OCI-LY7 (cell line): ENCODE results near the gene ZNF627. TPM values are rescaled to one million over a fixed set of nuclear protein-coding genes. Genes with fewer than 3 reads are reported as not detected.
"Not testable (repeated sequence)": the region's sequence is repeated elsewhere in the genome, so short reads cannot be mapped to it uniquely, and the experiment has no call there.

Experiments used
- BruUV-seq: library from RNA; stranded (reverse); fragments of 400-500 nt; replicated peaks from 2 replicates; lab custom pipeline; 2021; lab: Mats Ljungman, UMichigan
- CTCF ChIA-PET: fragments of 300-600 bp; sonication (Branson Sonifier 250); formaldehyde crosslinking; loops from one replicate; lab custom pipeline; 2022; ENCODE audit warnings: antibody characterized with exemption; ENCODE audit not compliant: unreplicated experiment; lab: Charles Lee
- POLR2A ChIA-PET: fragments of 300-600 bp; sonication (Branson Sonifier 250); formaldehyde crosslinking; loops from one replicate; lab custom pipeline; 2022; ENCODE audit warnings: antibody characterized with exemption; lab: Charles Lee
- DNase-seq: peaks from one replicate; pipeline ENCODE4 v3.0.0-alpha.2; 2015; ENCODE audit warnings: low spot score
- H2AFZ ChIP-seq: fragments of 200-600 bp; sonication (generic), shearing (Covaris generic); 2 replicates; pipeline ENCODE4 v1.6.1; 2014; ENCODE audit warnings: mild to moderate bottlenecking, antibody characterized with exemption, low read length, moderate library complexity
- H3K27ac ChIP-seq: fragments of 200-600 bp; sonication (generic); 2 replicates; pipeline ENCODE4 v1.5.1; 2014; ENCODE audit warnings: mixed run types, low read depth, mild to moderate bottlenecking, moderate library complexity, low read length, inconsistent platforms; ENCODE audit not compliant: poor library complexity, severe bottlenecking
- H3K36me3 ChIP-seq: fragments of 200-600 bp; sonication (generic); 2 replicates; pipeline ENCODE4 v1.6.1; 2014; ENCODE audit warnings: mild to moderate bottlenecking, antibody characterized with exemption, low read length, moderate library complexity, mixed read lengths; ENCODE audit not compliant: insufficient read depth
- H3K4me1 ChIP-seq: fragments of 200-600 bp; sonication (generic); 2 replicates; pipeline ENCODE4 v1.5.1; 2014; ENCODE audit warnings: mild to moderate bottlenecking, low read length; ENCODE audit not compliant: insufficient read depth, poor library complexity, severe bottlenecking
- H3K4me2 ChIP-seq: fragments of 200-600 bp; sonication (generic); 2 replicates; pipeline ENCODE4 v1.6.1; 2014; ENCODE audit warnings: mild to moderate bottlenecking, low read length
- H3K4me3 ChIP-seq: fragments of 200-600 bp; sonication (generic); 2 replicates; pipeline ENCODE4 v1.5.1; 2014; ENCODE audit warnings: mild to moderate bottlenecking, low read depth, low read length; ENCODE audit not compliant: poor library complexity, severe bottlenecking
- H3K79me2 ChIP-seq: fragments of 200-600 bp; sonication (generic); 2 replicates; pipeline ENCODE4 v1.6.1; 2016; ENCODE audit warnings: low read depth, mild to moderate bottlenecking, low read length, moderate library complexity, mixed read lengths; ENCODE audit not compliant: insufficient read depth
- H3K9me2 ChIP-seq: fragments of 200-600 bp; sonication (generic); 2 replicates; pipeline ENCODE4 v1.6.1; 2016; ENCODE audit warnings: mild to moderate bottlenecking, low read length, mixed read lengths; ENCODE audit not compliant: insufficient read depth
- H3K9me3 ChIP-seq: fragments of 200-600 bp; sonication (generic); 2 replicates; pipeline ENCODE4 v1.6.1; 2014; ENCODE audit warnings: mild to moderate bottlenecking, mixed run types, low read length, mixed read lengths
- H4K20me1 ChIP-seq: fragments of 200-600 bp; sonication (generic); 2 replicates; pipeline ENCODE4 v1.6.1; 2014; ENCODE audit warnings: mild to moderate bottlenecking, antibody characterized with exemption, low read length, moderate library complexity, mixed read lengths; ENCODE audit not compliant: insufficient read depth
- CTCF ChIP-seq: fragments of 200-600 bp; sonication (generic); conservative IDR thresholded peaks from 2 replicates; pipeline ENCODE4 v1.5.1; 2014; ENCODE audit warnings: mild to moderate bottlenecking, antibody characterized with exemption, low read length, moderate library complexity, mixed read lengths
- EZH2phosphoT487 ChIP-seq: fragments of 200-600 bp; sonication (generic); IDR thresholded peaks from 2 replicates; pipeline ENCODE4 v1.6.1; 2018; ENCODE audit warnings: low read depth, borderline replicate concordance, mild to moderate bottlenecking, mixed run types, antibody characterized with exemption, low read length, moderate library complexity, mixed read lengths
- intact Hi-C: fragments of 100-400 bp; cut with micrococcal nuclease; formaldehyde crosslinking; loops from one replicate; pipeline ENCODE4 v1.10.0; 2022; ENCODE audit not compliant: unreplicated experiment
- total RNA-seq, 2 experiments: library from RNA; depleted of rRNA in 1 of 2; stranded (reverse); fragments of >200 nt in 1 of 2; shearing (Covaris generic) in 1 of 2; gene quantifications; 2 replicates each; pipeline ENCODE4 v1.2.3, GENCODE V29; 2014 to 2022

The ZNF627 gene
- total RNA-seq, 2 experiments from 2014 or later: 11.0 to 16.8 TPM

GRCh38 chr19:11566164-11566563 lies 31.1 kb upstream of the ZNF627 start:
- DNase-seq: no peak
- peaks cover 67% of the 10 kb centered on the region for H3K4me1 ChIP-seq
- TF ChIP-seq CTCF: no peak
- H4K20me1 ChIP-seq: no peaks in the 10 kb centered on the region
- BruUV-seq: no TSS peak
- H3K9me3 ChIP-seq: no peaks in the 10 kb centered on the region
- H3K27ac ChIP-seq: no peak overlapping the region
- no peaks in the 10 kb centered on the region for H3K36me3 ChIP-seq
- no peaks in the 10 kb centered on the region for H3K9me2 ChIP-seq
- H3K4me3 ChIP-seq: no peak overlapping the region
- no peaks in the 10 kb centered on the region for H3K79me2 ChIP-seq
- H3K4me2 ChIP-seq: no peak overlapping the region
- H2AFZ ChIP-seq: no peak overlapping the region
- CTCF ChIA-PET: no interaction called here
- intact Hi-C loops: no loop called here
- POLR2A ChIA-PET: no interaction called here

- TF ChIP-seq CTCF (no peak), EZH2phosphoT487 (no peak)
- no TSS peak for BruUV-seq
- Histone ChIP-seq H2AFZ (0 out of 2 replicates have a peak overlapping the region, but pooled peaks have one; percentile 30), H3K4me3 (no peak overlapping the region), H3K9me2 (no peaks in the 10 kb centered on the region), H4K20me1 (no peaks in the 10 kb centered on the region), H3K27ac (peak overlapping the region; percentile 45), H3K9me3 (no peaks in the 10 kb centered on the region), H3K36me3 (no peaks in the 10 kb centered on the region), H3K79me2 (no peaks in the 10 kb centered on the region), H3K4me1 (peaks cover 44% of the 10 kb centered on the region), H3K4me2 (no peak overlapping the region)
- ChIA-PET CTCF (no interaction called here), POLR2A (no interaction called here)
- intact Hi-C loops: no loop called here
- peak; percentile 64 for DNase-seq
These were observed 27.2 kb upstream of the ZNF627 start for GRCh38 chr19:11570039-11570462.

GRCh38 chr19:11573354-11573753 lies 23.9 kb upstream of the ZNF627 start:
- H3K4me2 ChIP-seq, H2AFZ ChIP-seq, H4K20me1 ChIP-seq, H3K4me3 ChIP-seq, H3K9me3 ChIP-seq, H3K27ac ChIP-seq, DNase-seq, BruUV-seq, H3K79me2 ChIP-seq, intact Hi-C loops, H3K9me2 ChIP-seq, POLR2A ChIA-PET, CTCF ChIA-PET, H3K36me3 ChIP-seq: not testable (repeated sequence)
- peaks cover 36% of the 10 kb centered on the region for H3K4me1 ChIP-seq

- H3K79me2 ChIP-seq, H3K9me3 ChIP-seq, H3K9me2 ChIP-seq, H2AFZ ChIP-seq, POLR2A ChIA-PET, CTCF ChIA-PET, intact Hi-C loops, H3K4me2 ChIP-seq, H3K36me3 ChIP-seq, H3K27ac ChIP-seq, BruUV-seq, H3K4me3 ChIP-seq, H4K20me1 ChIP-seq, DNase-seq: not testable (repeated sequence)
- H3K4me1 ChIP-seq: peaks cover 36% of the 10 kb centered on the region
These were observed 23.5 kb upstream of the ZNF627 start for GRCh38 chr19:11573763-11574162.
